Measurements from ENCODE around the gene FAM120A. TPM values are rescaled to one million over a fixed set of nuclear protein-coding genes. Genes with fewer than 3 reads are reported as not detected.
A peak's percentile ranks its signal among the peaks of the same experiment; 100 is the strongest.

Gene FAM120A
- total and polyA plus RNA-seq, 2 donors (not counting 1 experiment from before 2014, with no cell fraction given), result 85.8 to 136 TPM

DNA sequence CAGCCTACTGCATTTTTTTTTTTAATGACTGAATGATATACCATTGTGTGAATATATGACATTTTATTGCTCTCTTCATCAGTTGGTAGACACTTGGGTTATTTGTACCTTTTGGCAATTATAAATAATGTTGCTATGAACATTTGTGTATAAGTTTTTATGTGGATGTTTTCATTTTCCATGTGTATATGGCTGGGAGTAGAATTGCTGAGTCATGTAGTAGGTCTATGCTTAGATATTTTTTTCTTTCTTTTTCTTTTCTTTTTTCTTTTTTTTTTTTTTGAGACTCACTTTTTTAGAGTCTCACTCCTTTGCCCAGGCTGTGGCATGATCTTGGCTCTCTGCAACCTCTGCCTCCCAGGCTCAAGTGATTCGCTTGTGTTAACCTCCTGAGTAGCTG lies 34.8 kb downstream of the FAM120A start:
- no peak overlapping the region for H3K4me3 ChIP-seq (replicated peaks in 1 of 4; ENCODE audit: control extremely low read depth in 1 of 4, insufficient read depth in 1 of 4, low read depth in 3 of 4, low read length in 4 of 4)
- no peaks in the 10 kb centered on the region for H4K20me1 ChIP-seq (ENCODE audit: control insufficient read depth, extremely low read depth, insufficient read depth, low read length)
- no peak overlapping the region for H3K27ac ChIP-seq (ENCODE audit: insufficient read depth, low read length)
- no peak overlapping the region for H2AFZ ChIP-seq (ENCODE audit: low read length)
- H3K9ac ChIP-seq (ENCODE audit: insufficient read depth, low read length), result no peak overlapping the region
- H3K4me1 ChIP-seq (ENCODE audit: control insufficient read depth, extremely low read depth, insufficient read depth, low read length), result no peaks in the 10 kb centered on the region
- H3K79me2 ChIP-seq (ENCODE audit: control insufficient read depth, insufficient read depth, low read length), result peaks cover 34% of the 10 kb centered on the region
- no peaks in the 10 kb centered on the region for H3K9me3 ChIP-seq (ENCODE audit: control insufficient read depth, insufficient read depth, low read depth, low read length)
- peaks cover 4% of the 10 kb centered on the region for H3K36me3 ChIP-seq (ENCODE audit: control insufficient read depth, insufficient read depth, low read length)
- TF ChIP-seq EZH2 (IDR thresholded peaks at IDR 0.05; ENCODE audit: low read length, missing control alignments), result no peak
- TF ChIP-seq CTCF (conservative IDR thresholded peaks at IDR 0.05 in 1 of 2, IDR thresholded peaks at IDR 0.05 in 1 of 2; ENCODE audit: low read depth in 1 of 2, low read length in 2 of 2), result no peak
- H3K4me2 ChIP-seq (ENCODE audit: extremely low read depth, insufficient read depth, low read length), result no peak overlapping the region
- no peaks in the 10 kb centered on the region for H3K27me3 ChIP-seq (ENCODE audit: control insufficient read depth, insufficient read depth, low read length)
- no peak for DNase-seq (ENCODE audit: low read depth in 2 of 2)

GRCh38 chr9:93488244-93488643 lies 36.8 kb downstream of the FAM120A start:
- Histone ChIP-seq H3K4me1 (ENCODE audit: control insufficient read depth, extremely low read depth, insufficient read depth, low read length) (no peaks in the 10 kb centered on the region), H3K9me3 (ENCODE audit: control insufficient read depth, insufficient read depth, low read depth, low read length) (no peaks in the 10 kb centered on the region), H3K9ac (ENCODE audit: insufficient read depth, low read length) (no peak overlapping the region), H2AFZ (ENCODE audit: low read length) (no peak overlapping the region), H3K27ac (ENCODE audit: insufficient read depth, low read length) (no peak overlapping the region), H3K27me3 (ENCODE audit: control insufficient read depth, insufficient read depth, low read length) (no peaks in the 10 kb centered on the region), H3K79me2 (ENCODE audit: control insufficient read depth, insufficient read depth, low read length) (peaks cover 29% of the 10 kb centered on the region), H3K4me2 (ENCODE audit: extremely low read depth, insufficient read depth, low read length) (no peak overlapping the region), H3K36me3 (ENCODE audit: control insufficient read depth, insufficient read depth, low read length) (peaks cover 4% of the 10 kb centered on the region), H3K4me3 (replicated peaks in 1 of 4; ENCODE audit: control extremely low read depth in 1 of 4, insufficient read depth in 1 of 4, low read depth in 3 of 4, low read length in 4 of 4) (no peak overlapping the region), H4K20me1 (ENCODE audit: control insufficient read depth, extremely low read depth, insufficient read depth, low read length) (no peaks in the 10 kb centered on the region)
- DNase-seq (ENCODE audit: low read depth in 2 of 2), result no peak
- TF ChIP-seq EZH2 (IDR thresholded peaks at IDR 0.05; ENCODE audit: low read length, missing control alignments) (no peak), CTCF (conservative IDR thresholded peaks at IDR 0.05 in 1 of 2, IDR thresholded peaks at IDR 0.05 in 1 of 2; ENCODE audit: low read depth in 1 of 2, low read length in 2 of 2) (no peak)

- H3K4me1 ChIP-seq (ENCODE audit: control insufficient read depth, extremely low read depth, insufficient read depth, low read length), result no peaks in the 10 kb centered on the region
- H3K36me3 ChIP-seq (ENCODE audit: control insufficient read depth, insufficient read depth, low read length), result peaks cover 1% of the 10 kb centered on the region
- H2AFZ ChIP-seq (ENCODE audit: low read length), result no peak overlapping the region
- DNase-seq (ENCODE audit: low read depth in 2 of 2), result peak in 1 of 2 donors; percentile 41
- H4K20me1 ChIP-seq (ENCODE audit: control insufficient read depth, extremely low read depth, insufficient read depth, low read length), result no peaks in the 10 kb centered on the region
- TF ChIP-seq EZH2 (IDR thresholded peaks at IDR 0.05; ENCODE audit: low read length, missing control alignments), result no peak
- TF ChIP-seq CTCF (conservative IDR thresholded peaks at IDR 0.05 in 1 of 2, IDR thresholded peaks at IDR 0.05 in 1 of 2; ENCODE audit: low read depth in 1 of 2, low read length in 2 of 2), result no peak
- no peak overlapping the region for H3K4me3 ChIP-seq (replicated peaks in 1 of 4; ENCODE audit: control extremely low read depth in 1 of 4, insufficient read depth in 1 of 4, low read depth in 3 of 4, low read length in 4 of 4)
- H3K27me3 ChIP-seq (ENCODE audit: control insufficient read depth, insufficient read depth, low read length), result no peaks in the 10 kb centered on the region
- no peak overlapping the region for H3K4me2 ChIP-seq (ENCODE audit: extremely low read depth, insufficient read depth, low read length)
- H3K9me3 ChIP-seq (ENCODE audit: control insufficient read depth, insufficient read depth, low read depth, low read length), result no peaks in the 10 kb centered on the region
- no peak overlapping the region for H3K27ac ChIP-seq (ENCODE audit: insufficient read depth, low read length)
- H3K79me2 ChIP-seq (ENCODE audit: control insufficient read depth, insufficient read depth, low read length), result peaks cover 35% of the 10 kb centered on the region
- H3K9ac ChIP-seq (ENCODE audit: insufficient read depth, low read length), result no peak overlapping the region
Observed at GRCh38 chr9:93491593-93492232, 40.2 kb downstream of the FAM120A start.

All from fibroblast of lung (primary cell).